ENCODE measurements around the gene KRTAP2-3. TPM values are rescaled to one million over a fixed set of nuclear protein-coding genes. Genes with fewer than 3 reads are reported as not detected.

Gene KRTAP2-3
- total and polyA plus RNA-seq, 2 experiments from 2014 or later, result not detected

GRCh38 chr17:41029633-41030245 is 30.2 kb downstream of the KRTAP2-3 start, which contains the start of gene KRTAP1-4:
KRTAP1-4 (minus strand) TSS chr17:41030195; CDS start chr17:41030078, 117 bp downstream.
- H3K9me3 Mint-ChIP-seq, result no peaks in the 10 kb centered on the region
- Histone ChIP-seq H3K9me2 (ENCODE audit: insufficient read depth) (no peaks in the 10 kb centered on the region), H3K79me2 (replicated peaks; ENCODE audit: insufficient read depth) (no peaks in the 10 kb centered on the region), H3K4me3 (no peak within 1 kb of the TSS), H3K4me1 (ENCODE audit: insufficient read depth) (no peaks in the 10 kb centered on the region), H3K36me3 (ENCODE audit: insufficient read depth) (no peaks in the 10 kb centered on the region), H2AFZ (0 out of 2 replicates have a peak within 1 kb of the TSS, but pooled peaks have one; percentile 3), H3K4me2 (no peak within 1 kb of the TSS), H4K20me1 (replicated peaks; ENCODE audit: insufficient read depth) (no peaks in the 10 kb centered on the region), H3K27me3 (ENCODE audit: insufficient read depth) (no peaks in the 10 kb centered on the region), H3F3A (replicated peaks; ENCODE audit: low read depth) (no peaks in the 10 kb centered on the region), H3K27ac (ENCODE audit: low read depth) (no peak within 1 kb of the TSS)
- H3K27ac Mint-ChIP-seq, result no peak within 1 kb of the TSS
- peaks cover 2% of the 10 kb centered on the region for H3K27me3 Mint-ChIP-seq (ENCODE audit: insufficient read depth, low read depth, poor library complexity)
- TF ChIP-seq NANOG (IDR thresholded peaks at IDR 0.05; ENCODE audit: borderline replicate concordance) (no peak), ETS1 (IDR thresholded peaks at IDR 0.05) (no peak), ZNF331 (CRISPR knock-in tag; IDR thresholded peaks at IDR 0.05; ENCODE audit: low read depth) (no peak), EZH2phosphoT487 (IDR thresholded peaks at IDR 0.05; ENCODE audit: unreplicated experiment) (no peak), EZH2 (IDR thresholded peaks at IDR 0.05; ENCODE audit: low read depth, unreplicated experiment) (no peak), POLR2AphosphoS5 (IDR thresholded peaks at IDR 0.05; ENCODE audit: low read depth) (no peak)
- TF ChIP-seq, protein P1, sequence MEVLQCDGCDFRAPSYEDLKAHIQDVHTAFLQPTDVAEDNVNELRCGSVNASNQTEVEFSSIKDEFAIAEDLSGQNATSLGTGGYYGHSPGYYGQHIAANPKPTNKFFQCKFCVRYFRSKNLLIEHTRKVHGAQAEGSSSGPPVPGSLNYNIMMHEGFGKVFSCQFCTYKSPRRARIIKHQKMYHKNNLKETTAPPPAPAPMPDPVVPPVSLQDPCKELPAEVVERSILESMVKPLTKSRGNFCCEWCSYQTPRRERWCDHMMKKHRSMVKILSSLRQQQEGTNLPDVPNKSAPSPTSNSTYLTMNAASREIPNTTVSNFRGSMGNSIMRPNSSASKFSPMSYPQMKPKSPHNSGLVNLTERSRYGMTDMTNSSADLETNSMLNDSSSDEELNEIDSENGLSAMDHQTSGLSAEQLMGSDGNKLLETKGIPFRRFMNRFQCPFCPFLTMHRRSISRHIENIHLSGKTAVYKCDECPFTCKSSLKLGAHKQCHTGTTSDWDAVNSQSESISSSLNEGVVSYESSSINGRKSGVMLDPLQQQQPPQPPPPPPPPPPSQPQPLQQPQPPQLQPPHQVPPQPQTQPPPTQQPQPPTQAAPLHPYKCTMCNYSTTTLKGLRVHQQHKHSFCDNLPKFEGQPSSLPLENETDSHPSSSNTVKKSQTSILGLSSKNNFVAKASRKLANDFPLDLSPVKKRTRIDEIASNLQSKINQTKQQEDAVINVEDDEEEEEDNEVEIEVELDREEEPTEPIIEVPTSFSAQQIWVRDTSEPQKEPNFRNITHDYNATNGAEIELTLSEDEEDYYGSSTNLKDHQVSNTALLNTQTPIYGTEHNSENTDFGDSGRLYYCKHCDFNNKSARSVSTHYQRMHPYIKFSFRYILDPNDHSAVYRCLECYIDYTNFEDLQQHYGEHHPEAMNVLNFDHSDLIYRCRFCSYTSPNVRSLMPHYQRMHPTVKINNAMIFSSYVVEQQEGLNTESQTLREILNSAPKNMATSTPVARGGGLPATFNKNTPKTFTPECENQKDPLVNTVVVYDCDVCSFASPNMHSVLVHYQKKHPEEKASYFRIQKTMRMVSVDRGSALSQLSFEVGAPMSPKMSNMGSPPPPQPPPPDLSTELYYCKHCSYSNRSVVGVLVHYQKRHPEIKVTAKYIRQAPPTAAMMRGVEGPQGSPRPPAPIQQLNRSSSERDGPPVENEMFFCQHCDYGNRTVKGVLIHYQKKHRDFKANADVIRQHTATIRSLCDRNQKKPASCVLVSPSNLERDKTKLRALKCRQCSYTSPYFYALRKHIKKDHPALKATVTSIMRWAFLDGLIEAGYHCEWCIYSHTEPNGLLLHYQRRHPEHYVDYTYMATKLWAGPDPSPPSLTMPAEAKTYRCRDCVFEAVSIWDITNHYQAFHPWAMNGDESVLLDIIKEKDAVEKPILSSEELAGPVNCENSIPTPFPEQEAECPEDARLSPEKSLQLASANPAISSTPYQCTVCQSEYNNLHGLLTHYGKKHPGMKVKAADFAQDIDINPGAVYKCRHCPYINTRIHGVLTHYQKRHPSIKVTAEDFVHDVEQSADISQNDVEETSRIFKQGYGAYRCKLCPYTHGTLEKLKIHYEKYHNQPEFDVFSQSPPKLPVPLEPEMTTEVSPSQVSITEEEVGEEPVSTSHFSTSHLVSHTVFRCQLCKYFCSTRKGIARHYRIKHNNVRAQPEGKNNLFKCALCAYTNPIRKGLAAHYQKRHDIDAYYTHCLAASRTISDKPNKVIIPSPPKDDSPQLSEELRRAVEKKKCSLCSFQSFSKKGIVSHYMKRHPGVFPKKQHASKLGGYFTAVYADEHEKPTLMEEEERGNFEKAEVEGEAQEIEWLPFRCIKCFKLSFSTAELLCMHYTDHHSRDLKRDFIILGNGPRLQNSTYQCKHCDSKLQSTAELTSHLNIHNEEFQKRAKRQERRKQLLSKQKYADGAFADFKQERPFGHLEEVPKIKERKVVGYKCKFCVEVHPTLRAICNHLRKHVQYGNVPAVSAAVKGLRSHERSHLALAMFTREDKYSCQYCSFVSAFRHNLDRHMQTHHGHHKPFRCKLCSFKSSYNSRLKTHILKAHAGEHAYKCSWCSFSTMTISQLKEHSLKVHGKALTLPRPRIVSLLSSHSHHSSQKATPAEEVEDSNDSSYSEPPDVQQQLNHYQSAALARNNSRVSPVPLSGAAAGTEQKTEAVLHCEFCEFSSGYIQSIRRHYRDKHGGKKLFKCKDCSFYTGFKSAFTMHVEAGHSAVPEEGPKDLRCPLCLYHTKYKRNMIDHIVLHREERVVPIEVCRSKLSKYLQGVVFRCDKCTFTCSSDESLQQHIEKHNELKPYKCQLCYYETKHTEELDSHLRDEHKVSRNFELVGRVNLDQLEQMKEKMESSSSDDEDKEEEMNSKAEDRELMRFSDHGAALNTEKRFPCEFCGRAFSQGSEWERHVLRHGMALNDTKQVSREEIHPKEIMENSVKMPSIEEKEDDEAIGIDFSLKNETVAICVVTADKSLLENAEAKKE (CRISPR knock-in tag; IDR thresholded peaks at IDR 0.05), result no peak
- DNase-seq (ENCODE audit: low spot score), result no peak
- ATAC-seq, result no peak
- H3K36me3 Mint-ChIP-seq (ENCODE audit: low read depth), result no peaks in the 10 kb centered on the region
- no peaks in the 10 kb centered on the region; the same call in 2 of the 3 replicates for H3K4me1 Mint-ChIP-seq
- H3K4me3 Mint-ChIP-seq, result no peak within 1 kb of the TSS

All from GM23338 (cell line).